HepG2 (cell line): ENCODE results near the gene AAR2. TPM values are rescaled to one million over a fixed set of nuclear protein-coding genes. Genes with fewer than 3 reads are reported as not detected.

Experiments used
- ARID3A ChIP-seq: IDR thresholded peaks from 2 replicates; pipeline ENCODE4 v1.6.1; 2012; ENCODE audit warnings: low read depth, low read length, improper control_type of control experiment
- ELF3 ChIP-seq: IDR thresholded peaks from 2 replicates; pipeline ENCODE4 v1.6.1; 2016; ENCODE audit warnings: missing genetic modification reagents, missing compliant biosample characterization
- HNRNPLL ChIP-seq: fragments of 200-400 bp; formaldehyde crosslinking; IDR thresholded peaks from 2 replicates; pipeline ENCODE4 v1.6.1; 2017; ENCODE audit warnings: mild to moderate bottlenecking, low read depth, low read length; ENCODE audit not compliant: poor library complexity, severe bottlenecking
- PPARG ChIP-seq: conservative IDR thresholded peaks from 2 replicates; pipeline ENCODE4 v1.6.1; 2016; ENCODE audit warnings: missing biosample characterization, missing genetic modification reagents
- RBM22 ChIP-seq: fragments of 200-400 bp; formaldehyde crosslinking; optimal IDR thresholded peaks from 2 replicates; pipeline ENCODE3; 2017; ENCODE audit warnings: mild to moderate bottlenecking, low read length, moderate library complexity
- SALL1 ChIP-seq: sonication (generic); formaldehyde crosslinking; IDR thresholded peaks from 2 replicates; pipeline ENCODE4 v1.8.0; 2022; ENCODE audit warnings: mild to moderate bottlenecking, missing genetic modification reagents
- SATB2 ChIP-seq: sonication (generic); formaldehyde crosslinking; IDR thresholded peaks from 2 replicates; pipeline ENCODE4 v1.5.0; 2020; ENCODE audit warnings: missing genetic modification reagents
- SMAD3 ChIP-seq: sonication (generic); formaldehyde crosslinking; IDR thresholded peaks from 2 replicates; pipeline ENCODE4 v1.4.0; 2020; ENCODE audit warnings: missing genetic modification reagents
- TFDP2 ChIP-seq: sonication (generic); formaldehyde crosslinking; IDR thresholded peaks from 2 replicates; pipeline ENCODE4 v1.4.0; 2020; ENCODE audit warnings: missing genetic modification reagents
- ZBTB39 ChIP-seq: sonication (generic); formaldehyde crosslinking; IDR thresholded peaks from 2 replicates; pipeline ENCODE4 v1.5.0; 2020; ENCODE audit warnings: missing genetic modification reagents
- ZFYVE20 ChIP-seq: sonication (generic); formaldehyde crosslinking; IDR thresholded peaks from 2 replicates; pipeline ENCODE4 v1.8.0; 2023; ENCODE audit warnings: low read depth, mild to moderate bottlenecking, moderate library complexity, missing genetic modification reagents, borderline replicate concordance
- ZNF138 ChIP-seq: sonication (generic); formaldehyde crosslinking; IDR thresholded peaks from 2 replicates; pipeline ENCODE4 v1.5.0; 2020; ENCODE audit warnings: mild to moderate bottlenecking, low read depth, missing genetic modification reagents
- ZNF558 ChIP-seq: sonication (generic); formaldehyde crosslinking; IDR thresholded peaks from 2 replicates; pipeline ENCODE4 v1.9.0; 2022; ENCODE audit warnings: mild to moderate bottlenecking, missing genetic modification reagents, borderline replicate concordance
- ZNF577 ChIP-seq: sonication (generic); formaldehyde crosslinking; IDR thresholded peaks from 2 replicates; pipeline ENCODE4 v1.4.0; 2020; ENCODE audit warnings: mild to moderate bottlenecking, low read depth, missing genetic modification reagents, borderline replicate concordance
- ZNF674 ChIP-seq: sonication (generic); formaldehyde crosslinking; IDR thresholded peaks from 2 replicates; pipeline ENCODE4 v1.5.0; 2020; ENCODE audit warnings: low read depth, mild to moderate bottlenecking, missing genetic modification reagents
- polyA plus RNA-seq, 8 experiments: library from polyadenylated mRNA; depleted of rRNA in 3 of 8; stranded (reverse) in 7 of 8; unstranded in 1 of 8; fragments of >200 nt; fragmentation: Illumina TruSeq in 4 of 8; extraction: Trizol in 4 of 8; gene quantifications; 2 replicates each; pipeline versions ENCODE4 v1.2.1 to v1.2.3, GENCODE V29; 2011 to 2016; ENCODE audit warnings: low read depth in 4 of 8, missing spikeins in 1 of 8, mixed read lengths in 1 of 8; ENCODE audit not compliant: insufficient read depth in 1 of 8
- total RNA-seq, 5 experiments: library from RNA; depleted of rRNA; stranded (reverse); fragments of >200 nt; fragmentation: Illumina TruSeq; extraction: Trizol; gene quantifications; 2 replicates each; pipeline ENCODE4 v1.2.3, GENCODE V29; 2016; ENCODE audit warnings: low read depth in 1 of 5
- TF ChIP-seq, protein P1 (sequence below): fragments of 450-650 bp; IDR thresholded peaks from 2 replicates; pipeline ENCODE4 v1.6.1; 2017
- TF ChIP-seq, protein P2 (sequence below): sonication (generic); formaldehyde crosslinking; conservative IDR thresholded peaks from 2 replicates; pipeline ENCODE4 v1.4.0; 2020; ENCODE audit warnings: missing genetic modification reagents

AAR2 gene
- total and polyA plus RNA-seq, 2 of the 13 experiments (the other 11 are each of a cell fraction or from before 2014, with no cell fraction given): 45.2 to 46.2 TPM

- TF ChIP-seq HNRNPLL (peak; percentile 83), ZNF674 (CRISPR knock-in tag) (peak; percentile 51; the same call in 1 of the 2 replicates), ZFYVE20 (CRISPR knock-in tag) (no peak; the same call in 1 of the 2 replicates), ZNF558 (CRISPR knock-in tag) (peak; percentile 94), TFDP2 (peak; percentile 87), ZNF577 (peak; percentile 92; the same call in 1 of the 2 replicates), ZBTB39 (0 out of 2 replicates have a peak, but pooled peaks have one; percentile 63), PPARG (CRISPR knock-in tag) (peak; percentile 86), ZNF138 (CRISPR knock-in tag) (peak; percentile 94), SATB2 (CRISPR knock-in tag) (0 out of 2 replicates have a peak, but pooled peaks have one; percentile 72), SMAD3 (CRISPR knock-in tag) (peak; percentile 98), SALL1 (peak; percentile 97), RBM22 (peak; percentile 83), ARID3A (no peak), ELF3 (CRISPR knock-in tag) (peak; percentile 96)
- TF ChIP-seq, protein P1, sequence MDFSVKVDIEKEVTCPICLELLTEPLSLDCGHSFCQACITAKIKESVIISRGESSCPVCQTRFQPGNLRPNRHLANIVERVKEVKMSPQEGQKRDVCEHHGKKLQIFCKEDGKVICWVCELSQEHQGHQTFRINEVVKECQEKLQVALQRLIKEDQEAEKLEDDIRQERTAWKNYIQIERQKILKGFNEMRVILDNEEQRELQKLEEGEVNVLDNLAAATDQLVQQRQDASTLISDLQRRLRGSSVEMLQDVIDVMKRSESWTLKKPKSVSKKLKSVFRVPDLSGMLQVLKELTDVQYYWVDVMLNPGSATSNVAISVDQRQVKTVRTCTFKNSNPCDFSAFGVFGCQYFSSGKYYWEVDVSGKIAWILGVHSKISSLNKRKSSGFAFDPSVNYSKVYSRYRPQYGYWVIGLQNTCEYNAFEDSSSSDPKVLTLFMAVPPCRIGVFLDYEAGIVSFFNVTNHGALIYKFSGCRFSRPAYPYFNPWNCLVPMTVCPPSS: no peak
- TF ChIP-seq, protein P2, sequence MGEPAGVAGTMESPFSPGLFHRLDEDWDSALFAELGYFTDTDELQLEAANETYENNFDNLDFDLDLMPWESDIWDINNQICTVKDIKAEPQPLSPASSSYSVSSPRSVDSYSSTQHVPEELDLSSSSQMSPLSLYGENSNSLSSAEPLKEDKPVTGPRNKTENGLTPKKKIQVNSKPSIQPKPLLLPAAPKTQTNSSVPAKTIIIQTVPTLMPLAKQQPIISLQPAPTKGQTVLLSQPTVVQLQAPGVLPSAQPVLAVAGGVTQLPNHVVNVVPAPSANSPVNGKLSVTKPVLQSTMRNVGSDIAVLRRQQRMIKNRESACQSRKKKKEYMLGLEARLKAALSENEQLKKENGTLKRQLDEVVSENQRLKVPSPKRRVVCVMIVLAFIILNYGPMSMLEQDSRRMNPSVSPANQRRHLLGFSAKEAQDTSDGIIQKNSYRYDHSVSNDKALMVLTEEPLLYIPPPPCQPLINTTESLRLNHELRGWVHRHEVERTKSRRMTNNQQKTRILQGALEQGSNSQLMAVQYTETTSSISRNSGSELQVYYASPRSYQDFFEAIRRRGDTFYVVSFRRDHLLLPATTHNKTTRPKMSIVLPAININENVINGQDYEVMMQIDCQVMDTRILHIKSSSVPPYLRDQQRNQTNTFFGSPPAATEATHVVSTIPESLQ (CRISPR knock-in tag): peak; percentile 99
Measured at GRCh38 chr20:36235892-36236785, at the start of gene AAR2 (continued).
